PC-9 (cell line): ENCODE data around the gene ST6GALNAC3. TPM values are rescaled to one million over a fixed set of nuclear protein-coding genes. Genes with fewer than 3 reads are reported as not detected.

ENCODE experiments used
- BruUV-seq: library from RNA; stranded (reverse); fragments of 400-500 nt; replicated peaks from 2 replicates; lab custom pipeline; 2021; lab: Mats Ljungman, UMichigan
- CTCF ChIA-PET: fragments of 300-600 bp; sonication (Branson Sonifier 250); formaldehyde crosslinking; loops from one replicate; lab custom pipeline; 2022; ENCODE audit warnings: antibody characterized with exemption; lab: Charles Lee
- POLR2A ChIA-PET: fragments of 300-600 bp; sonication (Branson Sonifier 250); formaldehyde crosslinking; loops from one replicate; lab custom pipeline; 2022; ENCODE audit warnings: antibody characterized with exemption; ENCODE audit not compliant: unreplicated experiment; lab: Charles Lee
- DNase-seq, 2 experiments: peaks; one replicate each; pipeline versions ENCODE4 v3.0.0 to v3.0.0-alpha.2; 2015 to 2022; ENCODE audit warnings: mixed read lengths in 1 of 2
- H2AFZ ChIP-seq: fragments of 200-600 bp; sonication (generic); 2 replicates; pipeline ENCODE4 v1.8.1; 2017; ENCODE audit warnings: antibody characterized with exemption
- H3F3A ChIP-seq: fragments of 200-600 bp; sonication (generic); 2 replicates; pipeline ENCODE4 v1.8.1; 2017; ENCODE audit warnings: antibody characterized with exemption, mild to moderate bottlenecking, low read depth; ENCODE audit not compliant: insufficient read depth
- H3K27ac ChIP-seq: fragments of 200-600 bp; sonication (generic); 2 replicates; pipeline ENCODE4 v1.6.1; 2016; ENCODE audit warnings: mixed run types
- H3K27me3 ChIP-seq: fragments of 200-600 bp; sonication (generic); 2 replicates; pipeline ENCODE4 v1.6.1; 2016; ENCODE audit warnings: low read depth, mixed run types; ENCODE audit not compliant: insufficient read depth
- H3K36me3 ChIP-seq: fragments of 200-600 bp; sonication (generic); 2 replicates; pipeline ENCODE4 v1.6.1; 2016; ENCODE audit warnings: low read depth, mixed run types
- H3K4me1 ChIP-seq: fragments of 200-600 bp; sonication (generic); replicated peaks from 2 replicates; pipeline ENCODE4 v1.6.1; 2016; ENCODE audit warnings: mixed run types; ENCODE audit not compliant: insufficient read depth
- H3K4me2 ChIP-seq: fragments of 200-600 bp; sonication (generic); 2 replicates; pipeline ENCODE4 v1.6.1; 2017; ENCODE audit warnings: mixed run types
- H3K4me3 ChIP-seq: fragments of 200-600 bp; sonication (generic); 2 replicates; pipeline ENCODE4 v1.6.1; 2016; ENCODE audit warnings: mixed run types
- H3K79me2 ChIP-seq: fragments of 200-600 bp; sonication (generic); 2 replicates; pipeline ENCODE4 v1.6.1; 2017; ENCODE audit warnings: low read depth, mixed run types
- H3K9me2 ChIP-seq: fragments of 200-600 bp; sonication (generic); 2 replicates; pipeline ENCODE4 v1.8.1; 2017; ENCODE audit warnings: mild to moderate bottlenecking; ENCODE audit not compliant: insufficient read depth
- H3K9me3 ChIP-seq: fragments of 200-600 bp; sonication (generic); 2 replicates; pipeline ENCODE4 v1.8.1; 2016; ENCODE audit warnings: low read depth; ENCODE audit not compliant: insufficient read depth
- H4K20me1 ChIP-seq: fragments of 200-600 bp; sonication (generic); 2 replicates; pipeline ENCODE4 v1.8.1; 2017; ENCODE audit not compliant: insufficient read depth
- CTCF ChIP-seq: fragments of 200-600 bp; sonication (generic); conservative IDR thresholded peaks from 2 replicates; pipeline ENCODE4 v1.6.1; 2017; ENCODE audit warnings: mixed run types, antibody characterized with exemption, mild to moderate bottlenecking, moderate library complexity
- EZH2 ChIP-seq: fragments of 200-600 bp; sonication (generic); IDR thresholded peaks from 2 replicates; pipeline ENCODE4 v1.8.0; 2017; ENCODE audit warnings: antibody characterized with exemption, low read depth
- intact Hi-C: fragments of 100-400 bp; cut with micrococcal nuclease; formaldehyde crosslinking; loops from one replicate; pipeline ENCODE4 v1.10.0; 2022; ENCODE audit not compliant: unreplicated experiment
- total RNA-seq: library from RNA; stranded (reverse); gene quantifications from 2 replicates; pipeline ENCODE4 v1.2.3, GENCODE V29; 2021

The ST6GALNAC3 gene
- total RNA-seq, 1 experiment from 2014 or later: 0.04 TPM

- no peaks in the 10 kb centered on the region for H3K9me2 ChIP-seq
- ChIA-PET POLR2A (interaction anchor here (0.7 kb wide), 1 partner anchor 1207 kb away, joined by 3 read pairs; no protein-coding TSS in a partner anchor), CTCF (no interaction called here)
- H4K20me1 ChIP-seq: no peaks in the 10 kb centered on the region
- H3K4me3 ChIP-seq: no peak overlapping the region
- no TSS peak for BruUV-seq
- H3F3A ChIP-seq: no peaks in the 10 kb centered on the region
- intact Hi-C loops: no loop called here
- no peaks in the 10 kb centered on the region for H3K9me3 ChIP-seq
- TF ChIP-seq CTCF: no peak
- TF ChIP-seq EZH2: no peak
- H3K27me3 ChIP-seq: 0 out of 2 replicates have a peak, but pooled peaks cover 3% of the 10 kb centered on the region
- H3K79me2 ChIP-seq: no peaks in the 10 kb centered on the region
- H3K4me1 ChIP-seq: no peaks in the 10 kb centered on the region
- no peak overlapping the region for H2AFZ ChIP-seq
- no peak for DNase-seq
- H3K4me2 ChIP-seq: no peak overlapping the region
- H3K36me3 ChIP-seq: no peaks in the 10 kb centered on the region
- H3K27ac ChIP-seq: no peak overlapping the region
Measured at GRCh38 chr1:76037324-76037723, 37.2 kb upstream of the ST6GALNAC3 start.

GRCh38 chr1:76038287-76039004, 36.1 kb upstream of the ST6GALNAC3 start:
- POLR2A ChIA-PET: no interaction called here
- Histone ChIP-seq H3K4me1 (no peaks in the 10 kb centered on the region), H3K4me3 (no peak overlapping the region), H3K79me2 (no peaks in the 10 kb centered on the region), H3K9me2 (no peaks in the 10 kb centered on the region), H3K27me3 (0 out of 2 replicates have a peak, but pooled peaks cover 3% of the 10 kb centered on the region), H3K36me3 (no peaks in the 10 kb centered on the region), H3K27ac (no peak overlapping the region), H3K4me2 (no peak overlapping the region), H4K20me1 (no peaks in the 10 kb centered on the region), H3K9me3 (no peaks in the 10 kb centered on the region), H3F3A (no peaks in the 10 kb centered on the region), H2AFZ (no peak overlapping the region)
- CTCF ChIA-PET: no interaction called here
- no peak for TF ChIP-seq CTCF
- no peak for TF ChIP-seq EZH2
- no peak for DNase-seq
- intact Hi-C loops: no loop called here
- BruUV-seq: no TSS peak

GRCh38 chr1:76046149-76046548, 28.4 kb upstream of the ST6GALNAC3 start:
- no TSS peak for BruUV-seq
- Histone ChIP-seq H3K9me3 (no peaks in the 10 kb centered on the region), H3K4me1 (no peaks in the 10 kb centered on the region), H3K4me3 (no peak overlapping the region), H3K36me3 (no peaks in the 10 kb centered on the region), H3K4me2 (no peak overlapping the region), H2AFZ (no peak overlapping the region), H3K9me2 (no peaks in the 10 kb centered on the region), H3F3A (no peaks in the 10 kb centered on the region), H3K27ac (no peak overlapping the region), H3K27me3 (no peaks in the 10 kb centered on the region), H3K79me2 (no peaks in the 10 kb centered on the region), H4K20me1 (no peaks in the 10 kb centered on the region)
- ChIA-PET CTCF (no interaction called here), POLR2A (no interaction called here)
- no peak for DNase-seq
- TF ChIP-seq EZH2: no peak
- TF ChIP-seq CTCF: no peak
- intact Hi-C loops: no loop called here
